ENCODE data around the gene SGSM1.

The SGSM1 gene, protein sequence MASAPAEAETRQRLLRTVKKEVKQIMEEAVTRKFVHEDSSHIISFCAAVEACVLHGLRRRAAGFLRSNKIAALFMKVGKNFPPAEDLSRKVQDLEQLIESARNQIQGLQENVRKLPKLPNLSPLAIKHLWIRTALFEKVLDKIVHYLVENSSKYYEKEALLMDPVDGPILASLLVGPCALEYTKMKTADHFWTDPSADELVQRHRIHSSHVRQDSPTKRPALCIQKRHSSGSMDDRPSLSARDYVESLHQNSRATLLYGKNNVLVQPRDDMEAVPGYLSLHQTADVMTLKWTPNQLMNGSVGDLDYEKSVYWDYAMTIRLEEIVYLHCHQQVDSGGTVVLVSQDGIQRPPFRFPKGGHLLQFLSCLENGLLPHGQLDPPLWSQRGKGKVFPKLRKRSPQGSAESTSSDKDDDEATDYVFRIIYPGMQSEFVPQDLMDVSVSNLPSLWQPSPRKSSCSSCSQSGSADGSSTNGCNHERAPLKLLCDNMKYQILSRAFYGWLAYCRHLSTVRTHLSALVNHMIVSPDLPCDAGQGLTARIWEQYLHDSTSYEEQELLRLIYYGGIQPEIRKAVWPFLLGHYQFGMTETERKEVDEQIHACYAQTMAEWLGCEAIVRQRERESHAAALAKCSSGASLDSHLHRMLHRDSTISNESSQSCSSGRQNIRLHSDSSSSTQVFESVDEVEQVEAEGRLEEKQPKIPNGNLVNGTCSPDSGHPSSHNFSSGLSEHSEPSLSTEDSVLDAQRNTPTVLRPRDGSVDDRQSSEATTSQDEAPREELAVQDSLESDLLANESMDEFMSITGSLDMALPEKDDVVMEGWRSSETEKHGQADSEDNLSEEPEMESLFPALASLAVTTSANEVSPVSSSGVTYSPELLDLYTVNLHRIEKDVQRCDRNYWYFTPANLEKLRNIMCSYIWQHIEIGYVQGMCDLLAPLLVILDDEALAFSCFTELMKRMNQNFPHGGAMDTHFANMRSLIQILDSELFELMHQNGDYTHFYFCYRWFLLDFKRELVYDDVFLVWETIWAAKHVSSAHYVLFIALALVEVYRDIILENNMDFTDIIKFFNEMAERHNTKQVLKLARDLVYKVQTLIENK

GRCh38 chr22:24805790-24806662 is at the start of gene SGSM1:
SGSM1 (plus strand) TSS chr22:24806211; CDS start chr22:24806326, 115 bp downstream.
- no peak for FAIRE-seq
- peak; percentile 100 for DNase-seq (ENCODE audit: low spot score)

DNA sequence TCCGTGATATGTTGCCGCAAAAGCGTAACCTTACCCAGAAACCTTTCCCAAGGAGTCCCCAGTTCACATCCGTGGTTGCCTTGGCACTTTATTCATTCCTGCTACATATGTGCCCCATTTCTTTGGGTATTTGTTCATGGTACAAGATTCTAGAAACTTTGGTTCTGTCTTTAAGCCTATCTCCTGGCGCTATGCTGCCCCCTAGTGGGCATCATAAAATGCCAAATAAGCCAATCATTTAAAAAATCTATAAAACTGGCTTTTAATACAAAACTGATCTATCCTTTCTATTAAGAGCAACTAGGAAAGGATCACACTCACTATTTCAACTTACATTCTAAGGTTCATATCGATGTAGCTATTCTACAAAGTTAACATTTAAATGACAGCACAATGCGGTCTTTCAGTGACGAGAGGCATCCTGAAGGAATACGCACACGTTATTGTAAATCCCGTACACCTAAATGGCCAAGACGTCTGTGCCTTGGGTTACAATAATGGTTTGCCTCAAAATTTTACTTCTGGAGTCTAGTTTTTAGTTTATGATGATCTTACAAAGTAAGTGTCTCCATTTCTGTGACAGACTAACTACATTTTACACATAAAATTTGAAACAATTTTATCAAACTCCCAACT is 47.7 kb upstream of the SGSM1 start:
- FAIRE-seq = peak; percentile 96
- DNase-seq (ENCODE audit: low spot score) = peak; percentile 76

DNA sequence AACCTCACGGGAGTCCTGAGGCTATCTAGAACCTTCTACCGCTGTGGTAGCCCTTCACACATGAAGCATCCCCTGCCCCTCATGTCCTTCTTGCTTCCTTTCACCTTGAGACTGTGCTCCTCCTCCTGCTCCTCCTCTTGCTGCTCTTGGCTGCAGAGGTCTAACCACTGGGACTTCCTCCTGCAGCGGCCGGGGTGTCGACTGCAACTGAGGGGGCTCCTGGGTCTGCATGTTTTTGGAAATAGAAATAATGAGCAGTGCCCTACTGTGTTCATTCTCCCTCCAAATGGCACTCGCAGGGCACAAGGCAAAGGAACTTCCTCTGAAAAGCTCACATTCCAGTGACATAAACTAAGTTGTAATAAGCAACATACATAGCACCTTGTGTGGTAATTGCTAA is 46.2 kb upstream of the SGSM1 start:
- DNase-seq (ENCODE audit: low spot score) (no peak), FAIRE-seq (no peak)

DNA sequence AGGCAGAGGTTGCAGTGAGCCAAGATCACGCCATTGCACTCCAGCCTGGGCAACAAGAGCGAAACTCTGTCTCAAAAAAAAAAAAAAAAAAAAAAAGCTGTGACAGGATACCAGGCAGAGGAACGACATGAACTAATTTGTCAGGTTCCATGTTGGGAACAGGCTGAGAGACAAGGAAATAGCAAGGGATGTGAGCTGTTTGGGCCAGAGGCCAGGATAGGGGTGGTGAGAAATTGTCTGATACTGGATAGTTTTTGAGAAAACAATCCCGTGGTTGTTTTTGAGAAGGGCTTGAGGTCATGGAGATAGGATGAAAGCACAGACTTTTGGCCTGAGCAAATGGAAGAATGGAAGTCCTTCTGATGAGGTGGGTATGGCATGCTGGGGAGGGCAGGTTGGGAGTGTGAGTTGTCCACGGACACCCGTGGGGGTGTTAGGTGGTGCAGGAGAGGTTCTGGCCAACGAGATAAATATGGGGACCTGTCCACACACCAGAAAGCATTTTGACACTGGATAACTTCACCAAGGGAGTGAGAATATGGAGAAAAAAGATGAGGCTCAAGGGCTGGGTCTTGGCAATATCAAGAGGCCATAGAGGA is 45.2 kb upstream of the SGSM1 start:
- peak; percentile 95 for FAIRE-seq
- no peak for DNase-seq (ENCODE audit: low spot score)

- DNase-seq (ENCODE audit: low spot score) (no peak), FAIRE-seq (peak; percentile 76)
These were observed 43.9 kb upstream of the SGSM1 start for GRCh38 chr22:24761888-24762675.

GRCh38 chr22:24763872-24764485 is 42.0 kb upstream of the SGSM1 start:
- DNase-seq (ENCODE audit: low spot score) (no peak), FAIRE-seq (peak; percentile 87)

- DNase-seq (ENCODE audit: low spot score) (no peak), FAIRE-seq (no peak)
These were observed 40.8 kb upstream of the SGSM1 start for GRCh38 chr22:24765166-24765565.

GRCh38 chr22:24768537-24769374 is 37.3 kb upstream of the SGSM1 start:
- DNase-seq (ENCODE audit: low spot score) = peak; percentile 90
- peak; percentile 99 for FAIRE-seq

DNA sequence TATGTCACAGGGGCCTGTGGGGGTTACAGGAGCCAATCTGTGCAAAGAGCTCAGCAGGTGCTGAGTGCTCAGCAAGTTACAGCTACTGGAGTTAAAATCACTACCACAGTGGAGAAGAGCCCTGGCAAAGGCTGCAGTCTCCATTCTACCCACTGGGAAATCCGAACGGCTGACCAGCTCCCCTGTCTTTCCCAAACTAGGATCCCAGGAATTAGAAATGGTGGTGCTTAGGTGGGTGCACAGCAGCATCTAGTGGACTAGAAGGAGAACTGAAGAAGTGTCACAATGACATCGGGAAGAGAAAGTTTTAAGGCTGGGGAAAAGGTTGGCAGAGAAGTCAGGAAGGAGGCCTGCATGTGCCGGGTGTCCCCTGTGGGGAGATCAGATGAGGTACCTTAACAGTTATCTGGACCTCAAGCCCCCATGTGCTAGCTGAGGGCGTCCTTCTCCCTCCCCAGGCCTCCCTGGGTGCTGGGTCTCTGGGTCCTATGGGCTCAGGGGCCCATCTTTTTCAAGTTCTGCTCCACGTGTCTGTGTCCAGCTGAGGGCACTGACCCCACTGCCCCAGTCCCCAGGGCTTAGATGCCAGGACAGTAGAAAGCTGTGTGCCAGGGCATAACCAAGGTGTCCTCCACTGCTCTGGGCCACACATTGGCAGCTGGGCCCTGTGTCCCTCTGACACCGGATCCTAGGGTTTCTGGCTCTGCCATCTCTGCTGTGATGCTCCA is 33.4 kb upstream of the SGSM1 start:
- DNase-seq (ENCODE audit: low spot score) (peak; percentile 93), FAIRE-seq (peak; percentile 98)

GRCh38 chr22:24775769-24776492 is 30.1 kb upstream of the SGSM1 start:
- FAIRE-seq (peak; percentile 93), DNase-seq (ENCODE audit: low spot score) (no peak)

- DNase-seq (ENCODE audit: low spot score) (no peak), FAIRE-seq (no peak)
These were observed 29.5 kb upstream of the SGSM1 start for GRCh38 chr22:24776525-24776924.

DNA sequence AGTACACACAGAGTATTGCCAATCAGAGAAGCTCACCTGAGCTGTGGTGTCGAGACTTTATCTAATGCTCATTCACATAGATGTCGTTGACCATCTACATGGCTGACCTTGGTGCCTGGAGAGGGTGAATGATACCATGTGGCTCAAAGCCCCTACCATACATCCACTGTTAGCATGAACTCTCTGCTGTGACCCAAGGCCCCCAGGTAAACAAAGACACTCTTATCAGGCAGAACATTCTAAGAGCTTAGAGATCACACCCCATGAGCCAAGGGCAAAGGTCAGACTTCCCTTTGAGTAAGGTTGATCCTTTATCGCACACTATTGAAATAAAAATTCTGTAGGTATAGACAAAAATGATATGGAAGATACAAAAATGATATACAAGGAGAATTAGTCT is 16.5 kb upstream of the SGSM1 start:
- FAIRE-seq = no peak
- no peak for DNase-seq (ENCODE audit: low spot score)

- FAIRE-seq (peak; percentile 74), DNase-seq (ENCODE audit: low spot score) (no peak)
These were observed 14.6 kb upstream of the SGSM1 start for GRCh38 chr22:24791362-24791761.

DNA sequence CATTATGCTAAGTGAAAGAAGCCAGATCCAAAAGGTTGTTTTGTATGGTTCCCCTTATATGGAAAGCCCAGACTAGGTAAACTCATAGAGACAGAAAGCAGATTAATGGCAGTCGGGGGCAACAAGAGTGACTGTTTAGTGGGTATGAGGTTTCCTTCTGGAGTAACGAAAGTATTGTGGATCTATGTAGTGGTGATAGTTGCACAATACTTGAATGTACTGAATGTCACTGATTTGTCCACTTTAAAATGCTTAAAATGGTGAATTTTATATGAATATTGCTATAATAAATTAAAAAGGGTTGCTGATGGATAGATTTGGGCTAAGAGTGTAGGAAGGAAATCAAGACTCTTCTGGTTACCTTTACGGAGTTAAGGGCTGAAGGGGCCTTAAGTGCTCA is 10.0 kb upstream of the SGSM1 start:
- no peak for DNase-seq (ENCODE audit: low spot score)
- FAIRE-seq = peak; percentile 67

DNA sequence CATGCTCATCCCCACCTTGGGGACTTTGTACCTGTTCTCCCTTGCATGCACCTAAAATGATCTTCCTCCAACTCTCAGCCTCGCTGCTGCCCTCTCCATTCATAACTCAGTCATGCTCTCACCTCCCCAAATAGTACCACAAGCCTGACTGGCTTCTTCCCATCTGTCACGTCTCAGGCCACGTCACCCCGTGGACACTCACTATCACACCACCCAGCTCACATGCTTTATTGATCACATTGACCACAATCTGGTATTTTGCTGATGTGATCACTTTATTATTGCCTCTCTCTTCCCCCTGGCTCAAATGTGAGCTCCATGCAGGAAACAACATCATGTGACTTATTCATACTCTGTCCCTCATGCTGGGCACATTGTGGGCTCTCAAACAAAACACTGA is 9.2 kb upstream of the SGSM1 start:
- FAIRE-seq = peak; percentile 98
- no peak for DNase-seq (ENCODE audit: low spot score)

DNA sequence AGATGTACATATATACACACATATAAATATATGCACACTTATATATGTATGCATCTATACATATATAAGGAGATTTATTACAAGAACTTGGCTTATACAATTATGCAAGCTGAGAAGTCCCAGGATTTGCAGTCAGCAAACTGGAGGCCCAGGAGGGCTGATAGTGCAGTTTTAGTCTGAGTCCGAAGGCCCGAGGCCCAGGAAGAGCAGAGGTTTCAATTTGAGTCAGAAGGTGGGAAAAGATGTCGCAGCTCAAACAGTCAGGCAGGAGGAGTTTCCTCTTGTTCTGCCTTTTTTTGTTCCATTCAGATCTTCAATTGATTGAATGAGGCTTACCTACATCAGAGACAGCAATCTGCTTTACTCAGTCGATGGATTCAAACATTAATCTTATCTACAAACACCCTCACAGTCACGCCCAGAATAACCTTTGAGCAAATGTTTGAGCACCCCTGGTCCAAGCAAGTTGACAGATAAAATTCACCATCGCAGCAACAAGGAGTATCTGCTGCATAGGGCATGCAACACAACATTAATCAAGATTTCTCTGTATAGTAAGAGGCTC is 4.0 kb upstream of the SGSM1 start:
- DNase-seq (ENCODE audit: low spot score) = no peak
- peak; percentile 71 for FAIRE-seq

All from urothelium cell line (cell line).